ENCODE measurements around the gene COL27A1.
"Not testable (repeated sequence)": the region's sequence is repeated elsewhere in the genome, so short reads cannot be mapped to it uniquely, and the experiment has no call there.

COL27A1 gene

DNA sequence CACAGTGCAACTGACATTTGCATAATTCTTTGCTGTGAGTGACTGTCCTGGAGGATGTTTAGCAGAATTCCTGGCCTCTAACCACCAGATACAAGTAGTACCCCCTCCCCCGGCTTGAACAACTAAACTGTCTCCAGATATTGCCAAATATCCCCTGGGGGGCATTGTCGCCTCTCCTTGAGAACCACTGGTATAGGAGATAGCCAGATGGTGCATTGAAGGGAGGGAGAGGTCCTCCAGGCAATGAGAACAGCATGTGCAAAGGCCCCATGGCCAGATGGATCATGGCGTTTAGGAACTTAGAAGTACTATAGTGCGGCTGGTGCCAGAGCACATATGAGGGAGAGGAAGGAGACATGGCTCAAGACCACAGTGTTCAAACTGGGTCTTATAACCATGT lies 148.6 kb downstream of the COL27A1 start:
- DNase-seq (ENCODE audit: low read depth in 2 of 2) = no peak

DNA sequence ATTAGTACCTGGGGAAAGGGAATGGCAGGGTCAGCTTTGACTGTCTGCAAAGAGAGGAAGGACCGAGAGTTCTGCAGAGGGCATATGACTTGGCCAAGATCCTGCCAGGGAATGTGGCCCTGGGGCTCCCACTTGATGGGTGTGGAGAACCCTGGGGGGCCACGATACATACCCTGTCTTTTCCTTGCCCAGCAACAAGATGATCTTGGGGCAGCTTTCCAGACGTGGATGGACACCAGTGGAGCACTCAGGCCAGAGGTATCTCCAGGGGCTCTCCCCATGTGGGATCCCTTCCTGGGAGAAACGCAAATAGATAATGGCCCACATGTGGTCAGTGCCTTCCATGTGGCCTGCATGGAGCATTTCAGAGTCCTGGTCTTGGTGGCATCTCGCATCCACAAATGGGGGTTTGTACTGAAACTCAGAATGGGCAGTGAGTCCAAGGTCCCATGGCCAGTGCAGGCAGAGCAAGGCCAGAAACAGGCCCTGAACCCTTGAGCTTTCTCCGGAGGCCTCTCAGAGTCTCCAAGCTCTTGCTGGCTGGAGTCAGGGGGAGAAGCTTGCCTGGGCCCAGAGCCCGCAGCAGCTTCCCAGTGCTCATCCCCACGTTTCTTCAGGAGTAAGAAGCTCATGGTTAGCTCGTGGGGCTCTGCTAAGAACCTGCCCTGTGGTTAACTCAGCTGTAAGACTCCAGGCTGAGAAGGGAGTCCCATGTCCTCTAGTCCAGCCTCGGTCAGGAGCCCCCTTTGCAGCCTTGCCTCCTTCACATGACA lies 149.3 kb downstream of the COL27A1 start:
- DNase-seq (ENCODE audit: low read depth in 2 of 2) = no peak

DNA sequence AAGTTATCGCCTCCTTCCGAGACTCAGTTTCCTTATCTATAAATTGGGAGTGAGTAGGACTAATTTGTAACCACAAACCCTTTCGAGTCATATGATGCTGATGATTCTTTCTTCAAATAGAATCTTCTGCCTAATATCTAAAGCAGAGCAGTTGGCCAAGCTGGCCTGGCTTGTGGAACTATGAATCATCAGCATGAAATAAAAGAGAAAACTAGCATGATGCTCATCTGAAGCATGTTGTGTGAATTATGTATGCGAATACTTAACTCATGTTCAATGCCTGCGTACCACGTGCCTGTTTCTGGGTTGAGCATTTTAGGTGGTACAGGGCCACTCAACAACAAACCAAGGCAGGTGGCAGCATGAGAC lies 152.5 kb downstream of the COL27A1 start:
- no peak for DNase-seq (ENCODE audit: low read depth in 2 of 2)

DNA sequence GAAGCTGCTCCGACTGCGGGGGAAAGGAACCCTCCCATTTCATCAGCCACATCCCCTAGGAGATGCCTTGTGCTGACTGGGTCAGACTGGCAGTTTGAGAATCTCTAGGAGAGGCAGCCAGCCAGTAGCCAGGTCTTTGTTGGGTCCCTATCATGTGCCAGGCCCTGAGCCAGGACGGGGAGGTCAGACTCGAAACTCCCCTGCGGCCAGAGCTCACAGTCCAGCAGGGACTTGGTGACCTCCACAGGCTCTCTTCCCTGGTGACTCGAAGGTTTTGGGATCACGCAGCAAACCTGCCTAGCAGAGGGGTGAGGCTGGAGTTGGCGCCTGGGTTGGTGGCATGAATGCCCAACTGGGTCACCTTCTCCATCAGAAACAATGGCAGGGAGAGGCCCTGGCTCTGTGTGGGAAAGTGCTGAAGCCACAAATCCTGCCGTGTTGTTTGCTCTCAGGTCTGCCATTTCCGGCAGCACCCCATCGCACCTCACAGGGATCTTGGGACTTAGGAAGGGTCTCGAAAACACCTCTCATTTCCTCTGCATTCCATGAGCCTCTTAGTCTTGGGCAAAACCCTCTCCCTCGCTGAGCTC lies 153.1 kb downstream of the COL27A1 start:
- no peak for DNase-seq (ENCODE audit: low read depth in 2 of 2)

DNA sequence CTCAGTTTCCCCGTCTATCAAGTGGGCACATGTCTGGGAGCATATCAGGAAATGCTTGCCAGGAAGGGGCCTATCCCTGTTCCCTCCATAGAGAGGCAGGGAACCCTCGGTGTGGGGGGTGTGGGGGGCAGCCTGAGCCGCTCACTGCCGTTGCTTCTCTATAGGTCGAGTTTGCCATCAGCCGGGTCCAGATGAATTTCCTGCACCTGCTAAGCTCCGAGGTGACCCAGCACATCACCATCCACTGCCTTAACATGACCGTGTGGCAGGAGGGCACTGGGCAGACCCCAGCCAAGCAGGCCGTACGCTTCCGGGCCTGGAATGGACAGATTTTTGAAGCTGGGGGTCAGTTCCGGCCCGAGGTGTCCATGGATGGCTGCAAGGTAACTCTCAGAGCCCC lies 153.8 kb downstream of the COL27A1 start:
- no peak for DNase-seq (ENCODE audit: low read depth in 2 of 2)

DNA sequence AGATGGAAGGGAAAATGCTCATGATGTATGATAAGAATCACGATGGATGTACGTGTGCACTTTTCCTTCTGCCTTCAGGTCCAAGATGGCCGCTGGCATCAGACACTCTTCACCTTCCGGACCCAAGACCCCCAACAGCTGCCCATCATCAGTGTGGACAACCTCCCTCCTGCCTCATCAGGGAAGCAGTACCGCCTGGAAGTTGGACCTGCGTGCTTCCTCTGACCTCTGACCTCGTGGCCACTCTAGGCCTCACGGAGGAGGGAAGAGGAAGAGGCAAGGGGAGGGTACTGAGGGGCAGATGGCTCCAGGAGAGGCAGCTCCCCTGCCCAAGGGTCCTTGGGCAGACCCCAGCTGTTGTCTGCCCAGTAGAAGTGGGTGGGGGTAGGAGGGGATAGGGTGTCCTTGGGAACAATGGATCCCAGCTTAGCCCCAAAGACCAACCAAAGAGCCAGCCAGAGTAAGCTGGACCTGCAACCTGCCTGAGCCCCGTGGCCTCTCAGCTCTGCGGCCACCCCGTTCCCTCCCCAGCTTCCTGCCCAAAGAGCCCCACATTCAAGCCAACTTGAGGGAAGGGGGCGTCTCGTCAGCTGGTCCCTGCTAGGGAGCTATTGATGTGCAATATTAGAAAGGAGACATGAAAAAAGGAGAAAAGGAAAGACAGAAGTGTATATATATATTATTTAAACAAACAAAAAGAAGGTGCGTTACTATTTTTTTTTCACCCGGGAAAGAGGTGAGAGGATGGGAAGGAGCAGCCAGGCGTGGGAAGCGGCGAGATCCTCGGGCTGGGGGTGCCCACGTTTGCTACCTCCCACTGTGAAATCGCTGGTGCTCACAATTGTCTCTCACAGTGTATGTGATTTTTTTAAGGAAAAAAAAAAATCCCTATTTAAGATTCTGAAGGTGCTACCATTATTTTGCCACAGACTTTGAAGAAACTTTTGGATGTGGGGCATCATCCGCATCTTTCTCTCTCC lies 155.4 kb downstream of the COL27A1 start:
- DNase-seq (ENCODE audit: low read depth in 2 of 2) = no peak

DNA sequence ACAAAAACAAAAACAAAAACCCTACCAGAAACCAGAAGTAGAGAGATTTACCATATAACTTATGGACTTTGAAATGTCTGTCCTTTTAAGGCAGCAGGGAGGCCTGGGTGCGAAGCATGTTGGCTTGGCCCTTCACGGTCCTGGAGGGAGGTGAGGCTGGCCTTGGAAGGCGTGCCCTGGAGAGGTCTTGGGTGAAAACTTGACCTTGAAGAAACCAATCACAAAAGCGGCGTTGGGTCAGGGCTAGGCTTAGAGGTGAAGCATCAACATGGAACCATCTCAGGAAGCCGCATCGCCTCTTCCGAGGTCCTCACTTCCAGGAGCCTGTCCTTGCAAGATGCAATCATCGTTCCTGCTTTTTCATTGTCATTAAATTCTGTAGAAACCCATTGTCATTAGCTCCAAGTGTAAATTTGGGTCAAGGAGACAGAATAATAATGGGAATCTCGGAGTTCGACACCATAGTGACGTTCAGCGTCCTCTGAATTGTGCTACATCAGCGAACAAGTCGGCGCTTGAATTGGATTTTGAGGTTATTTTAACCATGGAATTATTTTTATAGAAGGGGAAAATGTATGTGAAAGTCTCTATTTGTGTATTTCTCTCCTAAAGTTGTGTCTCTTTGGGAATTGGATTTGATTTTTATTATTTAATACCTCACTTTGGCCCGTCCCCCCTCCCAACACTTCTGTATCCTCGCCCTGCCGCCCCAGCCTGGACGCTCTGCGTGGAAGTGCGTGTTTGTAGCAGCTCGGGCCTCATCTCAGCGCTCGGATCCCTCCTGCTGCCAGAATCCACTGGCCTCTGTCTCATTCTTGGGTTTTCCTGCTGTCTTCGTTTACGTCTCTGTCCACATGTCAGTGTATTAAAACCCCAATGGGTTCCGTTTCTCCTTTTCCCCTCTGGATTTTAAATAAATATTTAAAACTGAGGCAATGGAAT lies 156.5 kb downstream of the COL27A1 start:
- no peak for DNase-seq (ENCODE audit: low read depth in 2 of 2)

DNA sequence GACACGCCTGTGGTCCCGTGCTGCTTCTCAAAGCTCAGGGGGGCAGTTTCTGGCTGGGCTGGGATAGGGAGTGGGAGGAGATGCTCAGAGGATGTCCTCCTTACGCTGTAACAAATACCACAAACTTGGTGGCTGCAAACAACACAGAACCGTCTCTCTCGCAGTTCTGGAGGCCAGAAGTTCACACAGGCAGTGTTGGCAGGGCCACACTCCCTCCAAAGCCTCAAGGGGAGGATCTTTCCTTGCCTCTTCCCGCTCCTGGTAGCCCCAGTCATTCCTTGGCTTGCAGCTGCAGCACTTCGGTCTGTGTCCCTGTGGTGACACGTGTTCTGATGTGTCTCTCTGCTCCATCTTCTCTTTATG lies 157.2 kb downstream of the COL27A1 start:
- no peak for DNase-seq (ENCODE audit: low read depth in 2 of 2)

DNA sequence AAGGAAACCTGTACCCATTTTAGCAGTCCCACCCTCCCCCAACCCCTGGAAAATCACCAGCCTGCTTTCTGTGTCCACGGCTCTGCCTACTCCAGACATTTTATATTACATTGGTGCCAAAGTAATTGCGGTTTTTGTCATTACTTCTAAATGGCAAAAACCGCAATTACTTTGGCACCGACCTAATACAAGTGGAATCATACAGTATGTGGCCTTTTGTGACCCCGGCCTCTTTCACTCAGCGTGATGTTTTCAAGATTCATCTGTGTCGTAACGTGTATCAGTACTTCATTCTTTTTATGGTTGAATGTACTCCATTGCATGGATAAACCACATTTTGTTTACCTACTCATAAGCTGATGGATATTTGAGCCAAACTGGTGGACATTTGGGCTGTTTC lies 157.8 kb downstream of the COL27A1 start:
- no peak for DNase-seq (ENCODE audit: low read depth in 2 of 2)

DNA sequence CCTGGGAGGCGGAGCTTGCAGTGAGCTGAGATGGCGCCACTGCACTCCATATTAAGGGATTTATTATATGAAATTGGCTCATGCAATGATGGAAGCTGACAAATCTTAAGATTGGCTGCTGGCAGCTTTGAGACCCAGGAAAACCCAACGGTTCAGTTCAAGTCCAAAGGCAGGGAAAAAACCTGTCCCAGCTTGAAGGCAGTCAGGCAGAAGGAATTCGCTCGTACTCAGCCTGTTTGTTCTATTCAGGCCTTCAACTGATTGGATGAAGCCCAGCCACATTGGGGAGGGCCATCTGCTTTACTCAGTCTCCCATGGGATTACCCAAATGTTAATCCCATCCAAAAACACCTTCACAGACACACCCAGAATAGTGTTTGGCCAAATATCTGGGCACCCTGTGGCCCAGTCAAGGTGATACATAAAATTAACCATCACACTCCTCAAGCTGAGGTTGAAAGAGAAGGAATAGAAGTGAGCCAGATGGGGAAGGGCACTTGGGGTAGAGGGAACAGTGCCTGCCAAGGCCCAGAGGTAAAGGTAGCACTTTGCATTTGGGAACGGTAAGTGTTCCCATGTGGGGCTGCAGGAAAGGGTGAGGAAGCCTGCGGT lies 159.0 kb downstream of the COL27A1 start:
- no peak for DNase-seq (ENCODE audit: low read depth in 2 of 2)

DNA sequence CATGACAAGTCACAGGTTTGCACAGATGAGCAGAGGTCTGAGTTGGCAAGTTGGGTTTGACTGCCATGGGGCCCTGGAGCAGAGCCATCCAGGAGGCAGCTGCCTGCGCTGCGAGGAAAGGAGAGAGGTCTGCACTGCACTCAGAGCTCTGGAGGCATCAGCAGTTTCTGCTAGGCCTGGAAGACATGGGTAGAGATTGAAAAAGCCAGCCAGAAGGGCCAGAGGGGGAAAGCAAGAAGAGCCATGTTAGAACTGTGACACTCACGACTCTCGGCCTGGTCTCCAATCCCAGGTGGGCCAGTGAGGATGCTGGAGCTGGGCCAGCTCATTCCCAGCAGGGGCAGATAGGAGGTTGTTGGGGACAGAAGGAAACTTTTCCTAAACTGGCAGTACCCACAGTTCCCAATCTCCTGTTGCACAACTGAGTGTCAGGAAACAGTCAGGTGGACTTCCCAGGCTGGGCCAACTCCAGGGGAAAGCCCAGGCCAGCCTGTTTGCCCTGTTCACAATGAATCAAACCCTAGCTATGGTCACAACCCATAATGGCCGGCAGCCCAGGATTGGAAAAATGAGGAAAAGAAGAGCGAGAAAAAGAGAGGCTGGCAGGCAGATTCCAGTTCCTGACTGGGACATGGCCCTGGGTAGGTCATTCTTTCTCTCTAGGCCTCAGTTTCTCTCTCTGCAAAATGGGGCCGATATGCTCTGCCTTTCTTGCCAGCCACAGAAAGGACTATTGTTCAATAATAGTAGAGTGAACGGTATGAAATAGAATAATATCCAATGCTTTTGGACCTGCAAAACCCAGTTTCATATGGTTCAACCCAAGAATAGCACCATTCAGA lies 159.8 kb downstream of the COL27A1 start:
- no peak for DNase-seq (ENCODE audit: low read depth in 2 of 2)

DNA sequence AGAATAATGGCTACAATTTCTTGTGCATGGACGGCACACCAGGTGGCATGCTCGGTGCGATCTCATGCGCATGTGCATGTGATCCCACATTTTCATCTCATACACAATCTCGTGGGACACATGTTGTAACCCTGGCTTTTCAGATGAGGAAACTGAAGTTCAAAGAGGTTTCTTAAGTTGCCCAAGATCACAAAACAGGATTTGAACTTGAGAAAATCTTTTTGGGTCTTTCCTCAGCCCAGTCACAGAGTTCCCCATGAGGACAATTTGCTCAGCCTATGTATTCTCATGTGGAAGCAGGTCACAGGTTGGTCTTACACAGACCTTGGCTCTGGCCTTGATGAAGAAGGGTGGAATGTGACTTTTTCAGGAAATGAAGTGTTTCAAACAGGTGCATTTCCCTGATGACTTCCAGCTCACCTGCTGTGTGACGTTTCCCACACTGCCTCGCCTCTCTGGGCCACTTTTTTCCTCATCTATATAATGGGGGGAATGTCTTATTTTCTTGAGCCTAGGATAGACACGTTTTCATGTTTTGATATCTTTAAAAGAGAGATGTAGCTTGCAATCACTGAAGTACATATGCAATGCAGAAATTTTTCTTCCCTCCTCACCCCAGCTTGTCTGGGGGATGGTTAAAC lies 160.5 kb downstream of the COL27A1 start:
- no peak for DNase-seq (ENCODE audit: low read depth in 2 of 2)

DNA sequence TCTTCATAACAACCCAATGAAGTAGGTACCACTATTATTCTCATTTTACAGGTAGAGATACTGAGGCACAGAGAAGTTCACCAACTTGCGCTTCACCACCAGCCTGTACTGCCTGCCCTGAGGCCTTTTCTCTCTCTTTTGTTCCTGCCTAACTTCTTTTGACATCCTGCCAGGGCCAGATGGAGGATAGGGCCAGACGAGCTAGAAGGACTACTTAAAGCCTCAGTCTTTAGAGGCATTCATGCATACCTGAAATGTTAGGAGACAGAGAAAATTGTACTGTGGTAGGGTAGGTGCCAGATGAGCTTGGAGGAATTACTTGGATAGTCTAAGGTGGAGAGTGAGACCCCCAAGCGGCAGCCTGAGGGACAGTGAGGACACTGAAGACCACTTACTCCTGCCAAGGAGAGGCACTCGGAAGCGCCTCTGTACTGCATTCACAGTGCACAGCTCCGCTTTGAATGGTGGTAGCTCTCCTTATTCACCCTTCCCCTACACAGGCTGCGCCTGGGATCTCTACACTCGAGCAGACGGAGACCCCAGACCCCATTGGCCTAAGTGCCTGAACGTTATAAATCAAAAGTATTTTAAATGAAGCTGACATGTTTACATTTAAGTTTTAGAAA lies 161.4 kb downstream of the COL27A1 start:
- no peak for DNase-seq (ENCODE audit: low read depth in 2 of 2)

DNA sequence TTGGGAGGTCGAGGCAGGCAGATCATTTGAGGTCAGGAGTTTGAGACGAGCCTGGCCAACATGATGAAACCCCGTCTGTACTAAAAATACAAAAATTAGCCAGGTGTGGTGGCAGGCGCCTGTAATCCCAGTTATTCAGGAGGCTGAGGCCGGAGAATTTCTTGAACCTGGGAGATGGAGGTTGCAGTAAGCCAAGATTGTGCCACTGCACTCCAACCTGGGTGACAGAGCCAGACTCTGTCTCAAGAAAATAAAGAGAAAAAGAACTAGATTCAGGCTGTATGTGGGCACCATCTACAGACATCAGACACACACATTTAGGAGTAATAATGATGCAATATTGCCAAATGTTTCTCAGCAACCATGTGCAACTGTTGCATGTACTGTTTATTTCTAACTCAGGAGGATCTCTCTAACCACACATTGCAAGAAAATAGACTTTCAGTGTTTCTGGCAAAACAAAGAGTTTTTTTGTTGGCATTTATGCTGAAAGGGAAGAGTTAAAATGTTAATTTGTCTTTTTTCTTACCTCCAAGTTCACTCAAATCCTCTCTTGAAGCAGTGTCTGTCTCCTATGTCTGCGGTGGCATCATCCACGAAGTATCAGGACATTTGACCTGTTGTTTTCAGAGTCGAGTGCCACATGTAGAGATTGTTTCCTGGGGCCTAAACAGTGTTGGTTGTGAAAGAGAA lies 162.5 kb downstream of the COL27A1 start:
- DNase-seq (ENCODE audit: low read depth in 2 of 2) = no peak

DNA sequence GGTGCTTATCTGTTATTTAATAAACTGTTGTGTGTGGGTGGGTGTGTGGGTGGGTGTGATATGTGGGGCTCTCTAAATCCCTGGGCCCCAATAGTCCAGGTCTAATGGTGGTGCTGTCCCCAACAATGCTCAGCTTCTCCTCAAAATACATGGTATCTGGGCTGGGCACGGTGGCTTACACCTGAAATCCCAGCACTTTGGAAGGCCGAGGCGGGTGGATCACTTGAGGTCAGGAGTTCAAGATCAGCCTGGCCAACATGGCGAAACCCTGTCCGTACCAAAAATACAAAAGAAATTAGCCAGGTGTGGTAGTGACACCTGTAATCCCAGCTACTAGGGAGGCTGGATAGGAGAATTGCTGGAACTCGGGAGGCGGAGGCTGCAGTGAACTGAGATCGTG lies 163.1 kb downstream of the COL27A1 start:
- DNase-seq (ENCODE audit: low read depth in 2 of 2) = no peak

DNA sequence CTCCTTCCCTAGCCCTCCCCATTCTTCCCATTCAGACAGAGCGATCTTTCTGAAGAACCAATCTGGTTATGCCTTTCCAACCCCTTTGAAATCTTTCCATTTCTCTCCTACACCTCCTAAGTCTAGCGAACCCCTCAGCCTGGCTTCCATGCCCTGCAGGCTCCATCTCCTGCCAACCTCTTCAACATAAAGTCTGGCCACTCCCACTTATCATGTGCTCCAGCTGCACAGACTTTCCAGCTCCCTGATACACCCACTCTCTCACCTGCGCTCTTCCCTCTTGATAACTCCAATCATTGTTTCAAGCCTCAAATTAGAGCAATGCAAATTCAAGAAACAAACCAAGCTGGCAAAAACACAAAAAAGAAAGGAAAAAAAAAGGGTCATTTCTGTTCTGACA lies 163.8 kb downstream of the COL27A1 start:
- no peak for DNase-seq (ENCODE audit: low read depth in 2 of 2)

DNA sequence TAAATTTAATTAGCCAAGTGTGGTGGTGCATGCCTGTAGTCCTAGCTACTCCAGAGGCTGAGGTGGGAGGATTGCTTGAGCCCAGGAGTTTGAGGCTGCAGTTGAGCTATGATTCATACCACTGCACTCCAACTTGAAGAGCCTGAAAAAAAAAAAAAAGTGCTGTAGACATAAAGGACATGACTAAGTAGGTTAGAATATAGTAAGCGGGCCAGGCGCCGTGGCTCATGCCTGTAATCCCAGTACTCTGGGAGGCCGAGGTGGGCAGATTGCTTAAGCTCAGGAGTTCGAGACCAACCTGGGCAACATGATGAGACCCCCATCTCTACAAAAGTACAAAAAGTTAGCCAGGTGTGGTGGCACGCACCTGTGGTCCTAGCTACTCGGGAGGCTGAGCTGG lies 165.4 kb downstream of the COL27A1 start:
- DNase-seq (ENCODE audit: low read depth in 2 of 2) = not testable (repeated sequence)

DNA sequence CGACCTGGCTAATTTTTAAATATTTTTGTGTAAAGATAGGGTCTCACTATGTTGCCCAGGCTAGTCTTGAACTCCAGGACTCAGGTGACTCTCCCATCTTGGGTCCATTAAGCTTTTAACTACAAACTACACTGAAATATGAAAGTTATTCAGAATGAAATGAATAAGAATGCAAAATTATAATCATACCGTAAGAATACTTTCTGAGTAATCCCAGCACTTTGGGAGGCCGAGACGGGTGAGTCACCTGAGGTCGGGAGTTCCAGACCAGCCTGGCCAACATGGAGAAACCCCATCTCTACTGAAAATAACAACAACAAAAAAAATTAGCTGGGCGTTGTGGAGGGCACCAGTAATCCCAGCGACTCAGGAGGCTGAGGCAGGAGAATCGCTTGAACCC lies 166.4 kb downstream of the COL27A1 start:
- DNase-seq (ENCODE audit: low read depth in 2 of 2) = no peak
